GM12874 (cell line): Measurements from ENCODE around the gene TTC23.
A peak's percentile ranks its signal among the peaks of the same experiment; 100 is the strongest.

ENCODE experiments used
- TF ChIP-seq, protein P1 (sequence below): IDR thresholded peaks from 2 replicates; pipeline ENCODE4 v1.5.1; 2011; ENCODE audit warnings: low read depth, mild to moderate bottlenecking, control low read depth, low read length, moderate library complexity; ENCODE audit not compliant: insufficient read depth

TTC23 gene

GRCh38 chr15:99102332-99103235 lies 146.8 kb downstream of the TTC23 start:
- TF ChIP-seq, protein P1, sequence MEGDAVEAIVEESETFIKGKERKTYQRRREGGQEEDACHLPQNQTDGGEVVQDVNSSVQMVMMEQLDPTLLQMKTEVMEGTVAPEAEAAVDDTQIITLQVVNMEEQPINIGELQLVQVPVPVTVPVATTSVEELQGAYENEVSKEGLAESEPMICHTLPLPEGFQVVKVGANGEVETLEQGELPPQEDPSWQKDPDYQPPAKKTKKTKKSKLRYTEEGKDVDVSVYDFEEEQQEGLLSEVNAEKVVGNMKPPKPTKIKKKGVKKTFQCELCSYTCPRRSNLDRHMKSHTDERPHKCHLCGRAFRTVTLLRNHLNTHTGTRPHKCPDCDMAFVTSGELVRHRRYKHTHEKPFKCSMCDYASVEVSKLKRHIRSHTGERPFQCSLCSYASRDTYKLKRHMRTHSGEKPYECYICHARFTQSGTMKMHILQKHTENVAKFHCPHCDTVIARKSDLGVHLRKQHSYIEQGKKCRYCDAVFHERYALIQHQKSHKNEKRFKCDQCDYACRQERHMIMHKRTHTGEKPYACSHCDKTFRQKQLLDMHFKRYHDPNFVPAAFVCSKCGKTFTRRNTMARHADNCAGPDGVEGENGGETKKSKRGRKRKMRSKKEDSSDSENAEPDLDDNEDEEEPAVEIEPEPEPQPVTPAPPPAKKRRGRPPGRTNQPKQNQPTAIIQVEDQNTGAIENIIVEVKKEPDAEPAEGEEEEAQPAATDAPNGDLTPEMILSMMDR = no peak

DNA sequence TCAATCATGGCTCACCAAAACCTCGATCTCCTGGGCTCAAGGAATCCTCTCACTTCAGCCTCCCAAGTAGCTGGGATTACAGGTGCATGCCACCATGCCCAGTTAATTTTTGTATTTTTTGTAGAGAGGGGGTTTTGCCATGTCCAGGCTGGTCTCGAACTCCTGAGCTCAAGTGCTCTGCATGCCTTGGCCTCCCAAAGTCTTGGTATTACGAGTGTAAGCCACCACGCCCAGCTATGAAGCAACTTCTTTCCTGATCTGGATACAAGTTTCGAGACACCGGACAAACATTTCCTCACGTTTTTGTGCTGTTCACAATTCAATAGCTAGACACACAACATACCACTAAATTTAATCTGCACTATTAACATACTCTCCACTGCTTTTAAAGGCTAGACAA lies 147.9 kb downstream of the TTC23 start:
- TF ChIP-seq, protein P1 = no peak

GRCh38 chr15:99100245-99101173 lies 148.9 kb downstream of the TTC23 start:
- TF ChIP-seq, protein P1 = peak; percentile 79

GRCh38 chr15:99099661-99100060 lies 149.7 kb downstream of the TTC23 start:
- TF ChIP-seq, protein P1 = no peak

DNA sequence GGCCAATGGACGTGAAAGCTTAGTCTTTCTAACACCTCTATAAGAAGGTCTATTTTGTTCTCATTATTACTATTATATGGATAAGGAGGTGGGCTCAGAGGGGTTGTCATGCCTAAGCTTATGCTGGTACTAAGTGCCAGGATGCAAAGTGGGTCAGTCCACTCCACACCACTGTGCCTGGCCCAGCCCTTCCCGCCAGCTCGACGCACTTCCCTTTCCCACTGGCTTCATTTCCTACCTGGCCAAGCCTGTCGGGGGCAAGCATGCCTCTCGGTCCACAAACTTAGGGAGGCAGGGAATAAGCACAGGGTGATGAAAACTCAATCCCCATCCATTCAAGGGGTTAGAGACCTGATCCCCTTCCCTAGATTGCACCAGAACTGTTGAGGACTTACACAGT lies 150.4 kb downstream of the TTC23 start:
- TF ChIP-seq, protein P1 = no peak

GRCh38 chr15:99098426-99098825 lies 151.0 kb downstream of the TTC23 start:
- TF ChIP-seq, protein P1 = no peak
